ENCODE measurements around the gene SUV39H2.

GRCh38 chr10:14916600-14916999 lies 37.9 kb downstream of the SUV39H2 start:
- TF ChIP-seq CTCF (IDR thresholded peaks at IDR 0.05; ENCODE audit: poor library complexity) (no peak), EZH2 (IDR thresholded peaks at IDR 0.05; ENCODE audit: borderline replicate concordance) (no peak), EZH2phosphoT487 (IDR thresholded peaks at IDR 0.05; ENCODE audit: low read depth, severe bottlenecking, unreplicated experiment) (no peak)

All from hepatocyte (in vitro differentiated cells).